Keratinocyte (primary cell): ENCODE measurements around the gene PLEKHG5. TPM values are rescaled to one million over a fixed set of nuclear protein-coding genes. Genes with fewer than 3 reads are reported as not detected.

Experiments
- DNase-seq: peaks from one replicate; pipeline ENCODE4 v3.0.0-alpha.2; 2011; ENCODE audit warnings: low read depth, missing footprints, low spot score
- FAIRE-seq: peaks from 2 replicates; lab custom pipeline; 2011; peaks lifted over from hg19 to GRCh38; lab: Jason Lieb, UNC
- H2AFZ ChIP-seq: 2 replicates; pipeline ENCODE4 v1.6.0; 2012; ENCODE audit warnings: low read length, control low read depth, inconsistent platforms; ENCODE audit not compliant: control insufficient read depth
- H3K27ac ChIP-seq: 2 replicates; pipeline ENCODE4 v1.5.1; 2011; ENCODE audit warnings: low read length; ENCODE audit not compliant: control insufficient read depth, insufficient read depth
- H3K27me3 ChIP-seq: 3 replicates; pipeline ENCODE4 v1.6.0; 2011; ENCODE audit warnings: low read length; ENCODE audit not compliant: control insufficient read depth, insufficient read depth; ENCODE audit errors: extremely low read depth
- H3K36me3 ChIP-seq, 2 experiments: 2 replicates in 1 of 2; 3 replicates in 1 of 2; pipeline ENCODE4 v1.5.1; 2011; ENCODE audit warnings: low read length in 2 of 2, mild to moderate bottlenecking in 1 of 2; ENCODE audit not compliant: control insufficient read depth in 2 of 2, insufficient read depth in 2 of 2; ENCODE audit errors: extremely low read depth in 1 of 2
- H3K4me1 ChIP-seq: 3 replicates; pipeline ENCODE4 v1.5.1; 2011; ENCODE audit warnings: low read length; ENCODE audit not compliant: control insufficient read depth, insufficient read depth; ENCODE audit errors: extremely low read depth
- H3K4me2 ChIP-seq: 3 replicates; pipeline ENCODE4 v1.6.0; 2011; ENCODE audit warnings: low read depth, low read length; ENCODE audit not compliant: control insufficient read depth, insufficient read depth; ENCODE audit errors: extremely low read depth
- H3K4me3 ChIP-seq, 3 experiments: fragments of 200-600 bp in 1 of 3; sonication (generic) in 1 of 3; 2 replicates in 2 of 3; 3 replicates in 1 of 3; pipeline ENCODE4 v1.5.1; 2011 to 2016; ENCODE audit warnings: low read length in 3 of 3, mild to moderate bottlenecking in 3 of 3, control low read depth in 2 of 3, inconsistent platforms in 1 of 3, low read depth in 1 of 3, mixed read lengths in 1 of 3, mixed run types in 1 of 3, moderate library complexity in 1 of 3; ENCODE audit not compliant: control insufficient read depth in 2 of 3, insufficient read depth in 2 of 3; ENCODE audit errors: extremely low read depth in 1 of 3
- H3K79me2 ChIP-seq: 2 replicates; pipeline ENCODE4 v1.6.0; 2012; ENCODE audit warnings: low read length; ENCODE audit not compliant: control insufficient read depth, insufficient read depth
- H3K9ac ChIP-seq: 3 replicates; pipeline ENCODE4 v1.6.0; 2011; ENCODE audit warnings: low read length; ENCODE audit not compliant: control insufficient read depth, insufficient read depth; ENCODE audit errors: extremely low read depth
- H3K9me1 ChIP-seq: 3 replicates; pipeline ENCODE4 v1.6.0; 2011; ENCODE audit warnings: low read length; ENCODE audit not compliant: control insufficient read depth, insufficient read depth; ENCODE audit errors: extremely low read depth
- H3K9me3 ChIP-seq: 2 replicates; pipeline ENCODE4 v1.5.1; 2012; ENCODE audit warnings: low read depth, low read length; ENCODE audit not compliant: control insufficient read depth
- H4K20me1 ChIP-seq: 3 replicates; pipeline ENCODE4 v1.6.0; 2011; ENCODE audit warnings: low read length; ENCODE audit not compliant: control insufficient read depth, insufficient read depth; ENCODE audit errors: extremely low read depth
- CTCF ChIP-seq, 3 experiments: IDR thresholded peaks in 1 of 3; conservative IDR thresholded peaks in 1 of 3; optimal IDR thresholded peaks in 1 of 3; 2 replicates in 2 of 3; 3 replicates in 1 of 3; pipeline versions ENCODE3 to v1.5.1; 2011; ENCODE audit warnings: low read length in 3 of 3, mild to moderate bottlenecking in 3 of 3, moderate library complexity in 2 of 3, control low read depth in 1 of 3, inconsistent platforms in 1 of 3; ENCODE audit not compliant: insufficient read depth in 2 of 3; ENCODE audit errors: extremely low read depth in 1 of 3
- EZH2 ChIP-seq: IDR thresholded peaks from one replicate; pipeline ENCODE4 v1.6.1; 2012; ENCODE audit warnings: inconsistent platforms, mild to moderate bottlenecking, low read length, moderate library complexity
- dilution Hi-C: fragments of 300-500 bp; cut with MboI; formaldehyde crosslinking; loops from one replicate; pipeline ENCODE4 v1.7.0; 2020; ENCODE audit warnings: low sequenced_read_pairs; ENCODE audit not compliant: extremely low pct_ligation_motif_present
- polyA plus RNA-seq, 5 experiments: library from polyadenylated mRNA; depleted of rRNA in 3 of 5; stranded (reverse) in 3 of 5; stranded (forward) in 1 of 5; unstranded in 1 of 5; fragments of >200 nt; gene quantifications; 1 replicate in 1 of 5; 2 replicates in 3 of 5; 3 replicates in 1 of 5; pipeline versions ENCODE4 v1.2.1 to v1.2.3, GENCODE V29; 2011 to 2012; ENCODE audit warnings: missing spikeins in 2 of 5, low read depth in 1 of 5, low replicate concordance in 1 of 5

The PLEKHG5 gene
- polyA plus RNA-seq, 1 donor (not counting 4 experiments of a cell fraction or from before 2014, with no cell fraction given): 11.8 TPM

- Histone ChIP-seq H3K79me2 (peaks cover 16% of the 10 kb centered on the region), H3K9ac (peak overlapping the region; percentile 75), H3K27ac (peak overlapping the region; percentile 36), H3K4me1 (peaks cover 73% of the 10 kb centered on the region), H3K4me3 (peak overlapping the region; percentile 65 to 83 (median 68)), H3K4me2 (peak overlapping the region; percentile 83), H3K27me3 (peaks cover 9% of the 10 kb centered on the region), H3K9me1 (no peaks in the 10 kb centered on the region), H4K20me1 (no peaks in the 10 kb centered on the region), H2AFZ (no peak overlapping the region), H3K36me3 (no peaks in the 10 kb centered on the region), H3K9me3 (no peaks in the 10 kb centered on the region)
- dilution Hi-C loops: no loop called here
- no peak for FAIRE-seq
- TF ChIP-seq CTCF (optimal IDR thresholded peaks at IDR 0.05 in 1 of 3, IDR thresholded peaks at IDR 0.05 in 1 of 3, conservative IDR thresholded peaks at IDR 0.05 in 1 of 3; ENCODE audit: extremely low read depth in 1 of 3, insufficient read depth in 2 of 3, low read length in 3 of 3) (no peak), EZH2 (no peak)
- no peak for DNase-seq
These were observed 72.1 kb downstream of the PLEKHG5 start for GRCh38 chr1:6419397-6419803.

GRCh38 chr1:6418668-6419396 lies 72.6 kb downstream of the PLEKHG5 start:
- H3K79me2 ChIP-seq: peaks cover 16% of the 10 kb centered on the region
- H3K27ac ChIP-seq: peak overlapping the region; percentile 36
- peaks cover 3% of the 10 kb centered on the region for H3K27me3 ChIP-seq
- dilution Hi-C loops: no loop called here
- H3K9me1 ChIP-seq: no peaks in the 10 kb centered on the region
- DNase-seq (no peak), FAIRE-seq (no peak)
- H2AFZ ChIP-seq: no peak overlapping the region
- H3K4me2 ChIP-seq: peak overlapping the region; percentile 83
- no peaks in the 10 kb centered on the region for H3K9me3 ChIP-seq
- TF ChIP-seq CTCF (optimal IDR thresholded peaks at IDR 0.05 in 1 of 3, IDR thresholded peaks at IDR 0.05 in 1 of 3, conservative IDR thresholded peaks at IDR 0.05 in 1 of 3; ENCODE audit: extremely low read depth in 1 of 3, insufficient read depth in 2 of 3, low read length in 3 of 3): no peak
- no peak for TF ChIP-seq EZH2
- H3K4me1 ChIP-seq: peaks cover 72% of the 10 kb centered on the region
- peak overlapping the region; percentile 65 to 83 (median 68) for H3K4me3 ChIP-seq
- peak overlapping the region; percentile 75 for H3K9ac ChIP-seq
- H3K36me3 ChIP-seq: no peaks in the 10 kb centered on the region
- H4K20me1 ChIP-seq: no peaks in the 10 kb centered on the region
